Measurements from ENCODE around the gene JADE2. TPM values are rescaled to one million over a fixed set of nuclear protein-coding genes. Genes with fewer than 3 reads are reported as not detected.

Gene JADE2
- total and polyA plus RNA-seq, 2 of the 8 experiments (the other 6 are each of a cell fraction or from before 2014, with no cell fraction given), result 19.2 to 55.8 TPM

DNA sequence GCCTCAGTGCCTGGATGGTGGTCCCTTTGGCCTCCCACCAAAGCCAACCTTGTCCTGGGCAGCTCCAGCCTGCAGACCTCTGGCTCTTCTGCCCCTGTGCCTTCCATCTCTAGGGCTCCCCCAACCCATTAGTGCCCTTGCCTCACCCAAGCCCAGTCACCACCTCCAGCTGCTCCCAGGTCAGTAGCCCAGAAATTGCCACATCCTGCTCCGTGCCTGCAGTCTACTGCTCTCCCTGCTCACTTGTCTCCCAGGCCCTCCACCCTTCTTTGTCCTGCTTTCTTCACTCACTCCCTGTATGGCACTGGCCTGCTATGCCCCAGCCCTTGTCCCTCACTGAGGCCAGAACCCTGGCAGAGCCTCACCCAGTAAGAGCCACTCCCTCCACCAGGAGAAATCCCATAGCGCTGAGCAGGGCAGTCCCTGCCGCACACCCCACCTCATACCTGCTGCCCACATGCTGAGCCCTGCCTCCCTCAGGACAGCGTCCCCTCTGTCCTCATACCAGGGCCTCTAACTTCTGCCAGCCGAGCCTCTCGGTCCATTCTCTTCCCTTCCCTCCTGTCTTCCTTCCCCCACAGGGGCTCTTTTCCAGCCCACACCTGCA, 44.4 kb downstream of the JADE2 start (continued):
- TF ChIP-seq, protein P1, sequence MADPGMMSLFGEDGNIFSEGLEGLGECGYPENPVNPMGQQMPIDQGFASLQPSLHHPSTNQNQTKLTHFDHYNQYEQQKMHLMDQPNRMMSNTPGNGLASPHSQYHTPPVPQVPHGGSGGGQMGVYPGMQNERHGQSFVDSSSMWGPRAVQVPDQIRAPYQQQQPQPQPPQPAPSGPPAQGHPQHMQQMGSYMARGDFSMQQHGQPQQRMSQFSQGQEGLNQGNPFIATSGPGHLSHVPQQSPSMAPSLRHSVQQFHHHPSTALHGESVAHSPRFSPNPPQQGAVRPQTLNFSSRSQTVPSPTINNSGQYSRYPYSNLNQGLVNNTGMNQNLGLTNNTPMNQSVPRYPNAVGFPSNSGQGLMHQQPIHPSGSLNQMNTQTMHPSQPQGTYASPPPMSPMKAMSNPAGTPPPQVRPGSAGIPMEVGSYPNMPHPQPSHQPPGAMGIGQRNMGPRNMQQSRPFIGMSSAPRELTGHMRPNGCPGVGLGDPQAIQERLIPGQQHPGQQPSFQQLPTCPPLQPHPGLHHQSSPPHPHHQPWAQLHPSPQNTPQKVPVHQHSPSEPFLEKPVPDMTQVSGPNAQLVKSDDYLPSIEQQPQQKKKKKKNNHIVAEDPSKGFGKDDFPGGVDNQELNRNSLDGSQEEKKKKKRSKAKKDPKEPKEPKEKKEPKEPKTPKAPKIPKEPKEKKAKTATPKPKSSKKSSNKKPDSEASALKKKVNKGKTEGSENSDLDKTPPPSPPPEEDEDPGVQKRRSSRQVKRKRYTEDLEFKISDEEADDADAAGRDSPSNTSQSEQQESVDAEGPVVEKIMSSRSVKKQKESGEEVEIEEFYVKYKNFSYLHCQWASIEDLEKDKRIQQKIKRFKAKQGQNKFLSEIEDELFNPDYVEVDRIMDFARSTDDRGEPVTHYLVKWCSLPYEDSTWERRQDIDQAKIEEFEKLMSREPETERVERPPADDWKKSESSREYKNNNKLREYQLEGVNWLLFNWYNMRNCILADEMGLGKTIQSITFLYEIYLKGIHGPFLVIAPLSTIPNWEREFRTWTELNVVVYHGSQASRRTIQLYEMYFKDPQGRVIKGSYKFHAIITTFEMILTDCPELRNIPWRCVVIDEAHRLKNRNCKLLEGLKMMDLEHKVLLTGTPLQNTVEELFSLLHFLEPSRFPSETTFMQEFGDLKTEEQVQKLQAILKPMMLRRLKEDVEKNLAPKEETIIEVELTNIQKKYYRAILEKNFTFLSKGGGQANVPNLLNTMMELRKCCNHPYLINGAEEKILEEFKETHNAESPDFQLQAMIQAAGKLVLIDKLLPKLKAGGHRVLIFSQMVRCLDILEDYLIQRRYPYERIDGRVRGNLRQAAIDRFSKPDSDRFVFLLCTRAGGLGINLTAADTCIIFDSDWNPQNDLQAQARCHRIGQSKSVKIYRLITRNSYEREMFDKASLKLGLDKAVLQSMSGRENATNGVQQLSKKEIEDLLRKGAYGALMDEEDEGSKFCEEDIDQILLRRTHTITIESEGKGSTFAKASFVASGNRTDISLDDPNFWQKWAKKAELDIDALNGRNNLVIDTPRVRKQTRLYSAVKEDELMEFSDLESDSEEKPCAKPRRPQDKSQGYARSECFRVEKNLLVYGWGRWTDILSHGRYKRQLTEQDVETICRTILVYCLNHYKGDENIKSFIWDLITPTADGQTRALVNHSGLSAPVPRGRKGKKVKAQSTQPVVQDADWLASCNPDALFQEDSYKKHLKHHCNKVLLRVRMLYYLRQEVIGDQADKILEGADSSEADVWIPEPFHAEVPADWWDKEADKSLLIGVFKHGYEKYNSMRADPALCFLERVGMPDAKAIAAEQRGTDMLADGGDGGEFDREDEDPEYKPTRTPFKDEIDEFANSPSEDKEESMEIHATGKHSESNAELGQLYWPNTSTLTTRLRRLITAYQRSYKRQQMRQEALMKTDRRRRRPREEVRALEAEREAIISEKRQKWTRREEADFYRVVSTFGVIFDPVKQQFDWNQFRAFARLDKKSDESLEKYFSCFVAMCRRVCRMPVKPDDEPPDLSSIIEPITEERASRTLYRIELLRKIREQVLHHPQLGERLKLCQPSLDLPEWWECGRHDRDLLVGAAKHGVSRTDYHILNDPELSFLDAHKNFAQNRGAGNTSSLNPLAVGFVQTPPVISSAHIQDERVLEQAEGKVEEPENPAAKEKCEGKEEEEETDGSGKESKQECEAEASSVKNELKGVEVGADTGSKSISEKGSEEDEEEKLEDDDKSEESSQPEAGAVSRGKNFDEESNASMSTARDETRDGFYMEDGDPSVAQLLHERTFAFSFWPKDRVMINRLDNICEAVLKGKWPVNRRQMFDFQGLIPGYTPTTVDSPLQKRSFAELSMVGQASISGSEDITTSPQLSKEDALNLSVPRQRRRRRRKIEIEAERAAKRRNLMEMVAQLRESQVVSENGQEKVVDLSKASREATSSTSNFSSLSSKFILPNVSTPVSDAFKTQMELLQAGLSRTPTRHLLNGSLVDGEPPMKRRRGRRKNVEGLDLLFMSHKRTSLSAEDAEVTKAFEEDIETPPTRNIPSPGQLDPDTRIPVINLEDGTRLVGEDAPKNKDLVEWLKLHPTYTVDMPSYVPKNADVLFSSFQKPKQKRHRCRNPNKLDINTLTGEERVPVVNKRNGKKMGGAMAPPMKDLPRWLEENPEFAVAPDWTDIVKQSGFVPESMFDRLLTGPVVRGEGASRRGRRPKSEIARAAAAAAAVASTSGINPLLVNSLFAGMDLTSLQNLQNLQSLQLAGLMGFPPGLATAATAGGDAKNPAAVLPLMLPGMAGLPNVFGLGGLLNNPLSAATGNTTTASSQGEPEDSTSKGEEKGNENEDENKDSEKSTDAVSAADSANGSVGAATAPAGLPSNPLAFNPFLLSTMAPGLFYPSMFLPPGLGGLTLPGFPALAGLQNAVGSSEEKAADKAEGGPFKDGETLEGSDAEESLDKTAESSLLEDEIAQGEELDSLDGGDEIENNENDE (IDR thresholded peaks at IDR 0.05; ENCODE audit: insufficient replicate concordance, low read length), result no peak

Data from H1 (cell line).